GM12892 (cell line): ENCODE measurements around the gene NLRC3.

Experiments
- POLR2A ChIP-seq: IDR thresholded peaks from 2 replicates; pipeline ENCODE4 v1.6.1; 2011; ENCODE audit warnings: low read depth, low read length, control low read depth
- POLR2AphosphoS5 ChIP-seq: IDR thresholded peaks from 2 replicates; pipeline ENCODE4 v1.6.1; 2011; ENCODE audit warnings: low read depth, low read length, control low read depth
- TAF1 ChIP-seq: IDR thresholded peaks from 2 replicates; pipeline ENCODE4 v1.6.1; 2011; ENCODE audit warnings: low read depth, mild to moderate bottlenecking, control low read depth, low read length, borderline replicate concordance

DNA sequence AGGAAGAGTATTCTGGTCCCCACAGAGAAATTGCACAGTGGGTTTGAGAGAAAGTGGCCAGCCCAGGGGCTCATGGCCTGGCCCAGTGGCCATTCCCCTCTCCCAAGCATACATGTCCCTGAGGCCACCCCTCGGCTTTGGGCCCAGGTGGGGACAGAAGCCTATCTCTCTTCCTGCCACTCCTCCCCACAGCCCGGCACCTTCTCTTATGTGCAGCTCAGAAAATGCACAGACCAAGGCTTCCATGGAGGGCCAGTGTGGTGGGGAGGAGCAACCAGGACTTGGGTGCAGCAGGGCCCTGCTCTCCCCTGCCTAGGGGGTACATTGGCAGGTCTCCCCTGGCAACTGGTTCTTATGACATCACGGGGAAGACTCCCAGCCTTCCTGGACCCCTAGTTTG lies 82.0 kb downstream of the NLRC3 start, which contains the start of gene C16orf90:
- no peak for TF ChIP-seq POLR2AphosphoS5
- TF ChIP-seq POLR2A = no peak
- TF ChIP-seq TAF1 = no peak
